COLO668 (cell line): ENCODE measurements around the gene STIMATE.

Experiments
- DNase-seq: peaks from one replicate; lab custom pipeline; 2025; ENCODE audit not compliant: unreplicated experiment; lab: John Stamatoyannopoulos, UW

STIMATE gene

GRCh38 chr3:52843108-52843865 is 54.1 kb downstream of the STIMATE start:
- no peak for DNase-seq

- DNase-seq: no peak
These were observed 54.9 kb downstream of the STIMATE start for GRCh38 chr3:52842424-52842823.

DNA sequence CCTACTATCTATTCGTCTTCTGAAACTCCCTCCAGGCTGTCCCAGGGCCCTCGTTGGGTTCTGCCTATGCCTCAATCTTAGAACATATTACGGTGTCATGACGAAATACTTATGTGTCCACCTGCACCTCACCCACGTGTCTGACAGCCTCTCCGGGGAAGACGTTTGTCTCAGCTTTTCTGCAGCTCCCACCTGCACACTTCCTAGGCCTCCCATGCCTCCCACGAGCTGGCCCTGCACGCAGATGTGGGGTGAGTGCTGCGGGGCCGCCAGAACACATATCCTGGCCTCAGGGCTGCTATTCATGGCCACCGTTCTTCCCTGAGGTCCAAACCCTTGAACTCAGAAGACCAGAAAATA is 55.4 kb downstream of the STIMATE start:
- no peak for DNase-seq

DNA sequence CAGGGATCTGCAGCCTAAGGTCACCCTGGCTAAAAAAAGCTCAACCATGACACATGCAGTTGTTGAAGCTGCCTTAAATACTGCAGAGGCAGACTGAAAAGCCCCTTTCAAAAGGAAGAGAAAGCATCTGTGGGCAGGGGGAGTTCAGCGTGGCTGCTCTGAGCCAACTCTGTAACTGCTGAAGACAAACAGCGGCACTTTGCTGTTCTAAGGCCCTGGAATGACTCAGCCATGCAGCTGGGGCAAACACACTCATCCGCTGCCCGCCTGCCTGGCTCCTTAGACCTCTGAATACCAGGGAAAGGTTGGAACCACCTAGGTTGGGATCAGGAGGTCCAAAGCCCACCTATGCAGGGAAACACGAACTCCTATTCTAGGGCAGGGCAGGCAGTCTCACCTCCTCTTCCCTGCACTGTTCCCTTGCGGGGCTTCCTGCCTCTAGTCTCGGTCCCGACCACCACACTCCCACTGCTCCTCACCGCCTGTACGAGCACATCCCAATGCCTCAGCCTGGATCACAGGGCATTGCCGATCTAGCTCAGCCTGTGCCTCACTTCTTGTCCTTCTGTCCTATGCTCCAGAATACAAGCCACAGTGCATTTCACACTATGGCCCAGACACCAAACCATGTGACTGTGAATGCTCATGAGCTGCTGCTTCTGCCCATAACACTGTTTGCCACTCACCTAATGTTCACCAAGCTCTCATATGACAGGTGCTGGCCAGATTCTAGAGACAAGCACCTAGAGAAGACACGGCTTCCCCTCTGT is 56.0 kb downstream of the STIMATE start:
- no peak for DNase-seq

DNA sequence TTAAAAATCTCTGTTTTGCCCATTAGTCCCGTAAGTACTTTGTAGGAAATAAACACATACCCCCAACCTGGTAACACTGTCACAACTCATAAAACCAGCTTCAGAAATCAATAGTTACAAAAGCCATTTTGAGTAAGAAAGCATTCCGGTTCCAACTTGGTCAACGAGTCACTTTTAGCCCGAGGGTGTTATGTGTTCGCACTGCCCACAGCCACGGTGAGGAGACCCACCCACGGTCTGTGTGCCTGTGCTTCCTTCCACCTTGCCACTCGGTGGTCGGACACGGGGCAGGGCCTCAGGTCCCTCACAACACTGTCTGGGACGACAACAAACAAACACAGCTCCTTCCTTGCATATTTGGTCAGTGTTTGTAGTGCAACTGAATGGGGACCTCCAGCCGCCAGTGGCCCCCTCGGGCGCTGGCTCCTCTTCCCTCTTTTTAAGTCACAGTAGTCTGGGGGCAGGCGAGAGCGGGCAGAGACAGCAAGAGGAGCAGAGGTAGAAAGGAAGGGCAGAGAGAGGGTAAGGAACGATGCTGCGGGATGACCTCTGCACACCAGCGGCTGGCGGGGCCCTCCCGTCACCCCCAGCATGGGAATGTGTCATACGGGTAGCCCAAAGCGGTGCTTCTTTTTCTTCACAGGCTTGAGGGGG is 57.3 kb downstream of the STIMATE start:
- DNase-seq: no peak

GRCh38 chr3:52839268-52839575 is 58.1 kb downstream of the STIMATE start:
- DNase-seq: no peak

DNA sequence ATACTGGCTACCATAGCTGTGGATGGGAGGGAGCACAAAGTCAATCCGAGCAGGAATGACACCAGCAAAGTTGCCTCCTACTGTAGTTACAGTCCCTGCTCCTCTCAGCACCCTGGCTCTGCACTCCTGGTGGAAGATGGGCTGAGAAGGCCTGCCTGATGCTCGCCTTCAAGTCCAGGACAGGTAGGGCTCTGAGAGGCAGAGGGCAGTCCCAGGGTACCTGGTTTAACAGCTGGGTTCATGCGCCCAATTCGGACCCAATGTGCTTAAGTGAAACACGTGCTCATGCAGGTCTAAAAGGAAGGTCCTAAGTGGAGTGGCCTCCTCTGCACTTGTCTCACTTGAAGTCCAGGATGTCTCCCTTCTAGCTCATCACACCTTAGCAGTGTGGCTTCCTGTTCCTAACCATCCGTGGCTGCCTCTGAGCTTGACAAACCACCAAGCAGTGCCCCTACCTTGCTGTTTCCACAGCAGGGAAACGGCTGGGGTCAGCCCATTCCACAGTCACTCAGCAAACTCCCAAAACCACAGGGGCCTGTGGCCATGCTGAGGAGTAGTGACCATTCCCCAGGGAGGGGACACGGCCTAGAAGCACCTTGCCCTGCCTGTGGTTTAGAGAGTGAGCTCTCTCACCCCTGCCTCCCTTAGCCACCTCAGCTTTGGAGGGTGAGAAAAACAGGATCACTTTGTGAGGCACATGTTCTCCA is 58.6 kb downstream of the STIMATE start:
- no peak for DNase-seq

DNA sequence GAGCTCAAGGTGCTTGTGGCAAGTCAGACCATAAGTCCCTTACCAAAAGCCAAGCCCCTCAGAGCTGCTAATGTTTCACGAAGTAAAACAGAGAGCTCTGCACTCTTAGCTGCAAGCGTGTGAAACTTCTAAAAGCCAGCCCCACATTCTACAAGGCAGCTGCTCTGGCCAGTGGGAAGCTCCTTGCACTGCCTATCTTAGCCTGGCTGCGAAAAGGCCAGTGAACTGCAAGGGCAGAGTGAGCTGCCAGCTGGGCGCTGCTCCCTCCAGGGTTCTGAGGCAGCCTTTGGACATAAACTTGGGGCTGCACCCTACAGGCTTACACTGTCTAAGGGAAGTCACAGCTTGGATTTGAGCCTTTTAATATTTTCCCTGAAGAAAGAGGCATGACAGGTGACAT is 60.4 kb downstream of the STIMATE start:
- DNase-seq: no peak

DNA sequence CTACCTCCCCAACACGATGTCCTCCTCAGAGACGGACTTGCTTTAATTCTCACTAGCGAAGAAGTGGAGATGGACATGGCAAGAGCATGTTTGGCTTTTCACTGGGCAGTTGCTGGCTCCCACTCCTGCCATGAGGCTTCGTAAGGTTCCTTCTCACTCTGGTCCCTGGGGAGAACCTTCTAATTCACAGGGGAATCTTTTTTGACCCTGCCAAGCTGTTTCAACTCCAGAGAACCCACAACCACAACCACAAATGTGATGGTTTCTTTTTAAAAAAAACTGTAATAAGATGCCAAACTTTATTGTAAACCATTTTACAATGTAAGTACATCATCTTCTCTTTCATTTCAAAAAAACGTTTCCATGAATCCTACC is 60.9 kb downstream of the STIMATE start:
- DNase-seq: no peak

DNA sequence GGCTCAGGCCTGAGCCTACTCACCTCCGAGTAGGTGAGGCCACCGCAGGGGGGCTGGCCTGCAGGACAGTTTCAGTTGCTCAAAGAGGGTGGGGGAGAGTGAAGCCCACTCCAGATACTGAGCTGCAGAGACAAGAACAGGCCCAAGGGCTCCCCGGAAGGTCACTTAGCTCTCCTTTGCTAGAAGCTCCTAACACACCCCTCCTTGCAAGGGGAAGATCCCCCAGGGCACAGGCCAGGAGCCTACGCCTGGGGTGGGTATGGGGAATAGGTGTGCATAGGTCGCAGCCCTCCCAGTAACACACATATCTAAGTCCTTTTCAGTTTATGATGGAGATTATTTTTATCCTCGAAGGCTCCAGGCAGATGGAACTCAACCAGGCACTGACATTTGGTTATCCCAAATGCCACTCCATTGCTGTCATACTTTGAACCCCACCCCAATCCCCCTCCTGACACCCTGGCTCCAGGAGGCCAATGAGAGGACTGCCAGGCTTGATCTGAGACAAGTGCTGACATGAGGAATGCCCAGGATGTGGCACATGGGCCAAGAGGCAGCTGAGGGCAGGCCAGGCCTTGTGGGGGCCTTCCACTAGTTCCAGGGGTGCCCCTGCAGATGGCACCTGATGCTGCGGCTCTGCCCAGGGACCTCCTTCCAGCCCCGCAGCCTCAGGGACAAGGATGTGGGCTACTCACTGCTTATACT is 61.4 kb downstream of the STIMATE start:
- no peak for DNase-seq

DNA sequence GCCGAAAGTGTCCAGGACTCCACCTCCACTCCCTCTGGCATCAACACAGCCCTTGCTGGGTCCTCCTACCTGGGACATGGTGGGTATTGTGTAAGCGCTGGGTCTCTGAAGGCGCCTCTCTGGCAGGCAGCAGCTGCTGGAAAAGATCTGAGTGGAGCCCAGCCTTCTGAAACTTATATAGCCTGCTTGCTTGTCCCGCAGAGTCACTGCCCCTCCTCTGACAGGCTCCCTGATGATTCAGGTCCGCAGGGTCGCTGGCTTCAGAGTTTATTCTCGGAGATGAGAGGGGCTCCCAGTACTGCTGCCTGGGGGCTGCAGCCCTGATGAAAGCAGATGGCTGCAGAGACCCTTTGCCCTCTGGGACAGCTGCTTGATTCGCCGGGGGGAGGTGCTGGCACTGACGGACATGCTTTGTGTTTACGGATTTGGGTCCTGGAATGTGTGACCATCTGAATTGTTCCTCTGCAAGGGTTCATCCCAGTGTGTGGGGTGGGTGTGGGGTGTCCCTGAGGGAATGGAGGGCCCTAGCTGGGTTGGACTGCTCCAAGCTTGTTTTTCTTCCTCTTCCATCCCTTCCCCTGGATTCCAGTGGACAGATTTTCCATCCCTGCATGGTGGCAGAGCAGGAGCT is 62.4 kb downstream of the STIMATE start, which contains the start of gene MUSTN1:
Gene MUSTN1, minus strand, starts transcription at position 149 of the 631 bp plus-strand sequence. Its CDS starts 71 bp downstream, at position 78.
- DNase-seq: no peak

DNA sequence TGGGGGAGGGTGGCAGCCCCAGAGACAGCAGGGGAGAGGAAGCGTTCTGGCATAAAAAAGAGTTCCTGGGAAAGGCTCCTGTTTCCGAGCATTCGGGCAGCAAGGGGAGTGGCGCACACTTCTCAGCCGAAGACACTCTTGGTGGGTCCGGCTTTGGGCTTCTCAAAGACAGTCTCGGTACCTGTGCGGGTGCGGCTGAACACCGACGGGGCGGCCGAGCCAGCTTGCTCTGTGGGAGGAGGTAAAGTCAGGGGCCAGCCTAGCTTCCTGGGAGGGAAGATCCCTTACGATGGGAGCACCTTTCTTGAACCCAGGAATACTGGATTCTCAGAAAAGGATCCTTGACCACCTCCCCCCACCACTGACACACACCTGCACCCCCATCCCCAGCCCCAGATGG is 64.1 kb downstream of the STIMATE start:
- DNase-seq: no peak

DNA sequence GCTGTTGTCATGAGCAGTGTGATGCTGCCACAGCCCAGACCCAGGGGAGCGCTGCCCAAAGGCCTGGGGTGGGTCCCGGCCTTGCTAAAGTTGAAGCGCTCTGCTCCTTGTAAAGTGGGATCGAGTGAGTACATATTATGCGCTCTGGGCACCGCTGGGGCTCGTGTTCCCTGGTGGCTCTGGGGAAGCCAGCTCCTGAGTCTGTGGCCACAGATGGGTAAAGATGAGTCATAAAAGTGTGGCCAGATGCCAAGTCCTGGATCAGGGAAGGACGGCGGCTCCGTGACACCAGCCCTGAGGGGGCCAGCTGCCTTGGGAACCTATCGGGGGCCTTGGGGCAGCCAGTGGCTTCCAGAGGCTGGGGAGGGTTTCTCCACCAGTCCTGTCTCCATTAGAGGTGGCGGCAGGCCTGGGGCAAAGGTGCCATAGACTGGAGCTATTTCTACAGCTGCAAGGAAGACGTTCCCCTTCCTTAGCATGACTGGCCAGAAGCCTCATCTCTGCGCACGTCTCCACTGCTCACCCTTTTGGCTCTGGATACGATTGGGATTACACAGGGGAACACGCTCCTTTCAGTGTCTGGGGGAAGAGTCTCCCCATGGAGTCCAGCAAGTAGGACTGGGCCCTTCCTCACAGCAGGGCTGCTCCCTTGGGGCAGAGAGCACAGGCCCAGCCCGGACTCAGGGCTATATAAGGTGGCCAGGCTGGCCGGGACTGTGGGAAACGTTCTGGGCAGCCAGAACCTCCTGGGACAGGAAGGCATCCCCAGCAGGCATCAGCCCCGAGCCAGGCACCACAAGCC is 65.6 kb downstream of the STIMATE start:
- DNase-seq: peak; percentile 83

DNA sequence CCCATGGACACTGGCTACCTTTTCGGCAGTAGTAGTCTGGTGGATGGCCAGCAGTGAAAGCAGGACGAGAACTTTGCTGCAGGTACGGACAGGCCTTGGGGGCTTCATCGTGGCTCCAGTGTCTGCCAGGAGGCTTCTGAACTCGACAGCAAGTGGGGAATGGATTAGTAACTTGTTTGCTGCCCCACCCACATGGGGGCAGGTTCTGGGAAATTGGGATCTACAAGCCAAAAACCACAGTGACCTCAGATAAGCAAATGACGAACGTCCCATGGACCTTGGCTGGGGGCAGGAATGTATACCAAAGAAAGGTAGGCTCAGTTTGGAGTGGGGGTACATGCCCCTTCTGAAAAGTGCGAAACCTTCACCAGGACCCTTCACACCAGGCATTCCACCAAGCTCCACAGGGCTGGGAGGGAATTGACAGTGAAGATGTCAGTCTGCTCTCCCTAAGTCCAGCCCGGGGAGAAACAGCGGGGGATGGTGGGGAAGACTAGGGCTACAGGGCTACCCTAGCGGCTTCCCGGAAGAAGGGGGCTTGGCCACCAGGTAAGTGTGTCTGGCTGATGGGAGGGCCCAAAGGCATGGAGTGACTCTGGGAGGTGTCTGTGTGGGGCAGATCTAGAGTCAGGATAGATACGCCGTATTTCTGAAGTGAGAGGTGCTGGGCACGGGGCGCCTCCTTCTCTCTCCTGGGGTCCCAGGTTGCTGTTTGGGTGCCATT is 66.7 kb downstream of the STIMATE start, which contains the start of gene ITIH4:
Gene ITIH4, minus strand, starts transcription at position 138 of the 724 bp plus-strand sequence. Its CDS starts 30 bp downstream, at position 108.
- peak; percentile 3 for DNase-seq

- DNase-seq: peak; percentile 55
These were observed 67.4 kb downstream of the STIMATE start for GRCh38 chr3:52829906-52830463.

- DNase-seq: no peak
These were observed 67.9 kb downstream of the STIMATE start for GRCh38 chr3:52829482-52829881.

- peak; percentile 16 for DNase-seq
These were observed 69.4 kb downstream of the STIMATE start for GRCh38 chr3:52827866-52828376.

- DNase-seq: peak; percentile 13
These were observed 69.9 kb downstream of the STIMATE start for GRCh38 chr3:52827441-52827840.
